Osteoblast (primary cell): ENCODE results near the gene KIF25. TPM values are rescaled to one million over a fixed set of nuclear protein-coding genes. Genes with fewer than 3 reads are reported as not detected.

Source experiments
- DNase-seq: peaks from one replicate; pipeline ENCODE4 v3.0.0; 2011; ENCODE audit warnings: low spot score, mixed read lengths; ENCODE audit not compliant: insufficient read length; ENCODE audit errors: missing footprints
- H2AFZ ChIP-seq: 2 replicates; pipeline ENCODE4 v1.6.0; 2011; ENCODE audit warnings: mild to moderate bottlenecking, low read length
- H3K27ac ChIP-seq: 2 replicates; pipeline ENCODE4 v1.5.1; 2011; ENCODE audit warnings: mild to moderate bottlenecking, low read depth, low read length, moderate library complexity
- H3K27me3 ChIP-seq: 2 replicates; pipeline ENCODE4 v1.6.0; 2012; ENCODE audit warnings: mild to moderate bottlenecking, control low read depth, inconsistent platforms, low read length, moderate library complexity; ENCODE audit not compliant: insufficient read depth
- H3K36me3 ChIP-seq: 2 replicates; pipeline ENCODE4 v1.5.1; 2011; ENCODE audit warnings: mild to moderate bottlenecking, low read length, control low read depth, moderate library complexity; ENCODE audit not compliant: insufficient read depth
- H3K4me1 ChIP-seq: 2 replicates; pipeline ENCODE4 v1.5.1; 2011; ENCODE audit warnings: mild to moderate bottlenecking, low read length, control low read depth, moderate library complexity; ENCODE audit not compliant: insufficient read depth
- H3K4me2 ChIP-seq: 2 replicates; pipeline ENCODE4 v1.6.0; 2011; ENCODE audit warnings: mild to moderate bottlenecking, low read length; ENCODE audit not compliant: insufficient read depth
- H3K4me3 ChIP-seq: fragments of 200-600 bp; sonication (generic); 3 replicates; pipeline ENCODE4 v1.5.1; 2012; ENCODE audit warnings: mild to moderate bottlenecking, low read length, inconsistent platforms; ENCODE audit not compliant: insufficient read depth
- H3K79me2 ChIP-seq: 2 replicates; pipeline ENCODE4 v1.6.0; 2012; ENCODE audit warnings: mild to moderate bottlenecking, low read length, control low read depth, inconsistent platforms; ENCODE audit not compliant: insufficient read depth
- H3K9me3 ChIP-seq: 2 replicates; pipeline ENCODE4 v1.5.1; 2011; ENCODE audit warnings: low read depth, low read length, control low read depth
- H4K20me1 ChIP-seq: 2 replicates; pipeline ENCODE4 v1.6.0; 2012; ENCODE audit warnings: mild to moderate bottlenecking, low read length, control low read depth; ENCODE audit not compliant: insufficient read depth
- CTCF ChIP-seq: IDR thresholded peaks from 2 replicates; pipeline ENCODE4 v1.5.1; 2011; ENCODE audit warnings: mild to moderate bottlenecking, low read depth, low read length, moderate library complexity; ENCODE audit errors: extremely low read depth
- total RNA-seq: library from RNA; depleted of rRNA; stranded (reverse); fragments of >200 nt; gene quantifications from 2 replicates; pipeline ENCODE4 v1.2.3, GENCODE V29; 2012

KIF25 gene
- total RNA-seq, 1 donor: not detected

DNA sequence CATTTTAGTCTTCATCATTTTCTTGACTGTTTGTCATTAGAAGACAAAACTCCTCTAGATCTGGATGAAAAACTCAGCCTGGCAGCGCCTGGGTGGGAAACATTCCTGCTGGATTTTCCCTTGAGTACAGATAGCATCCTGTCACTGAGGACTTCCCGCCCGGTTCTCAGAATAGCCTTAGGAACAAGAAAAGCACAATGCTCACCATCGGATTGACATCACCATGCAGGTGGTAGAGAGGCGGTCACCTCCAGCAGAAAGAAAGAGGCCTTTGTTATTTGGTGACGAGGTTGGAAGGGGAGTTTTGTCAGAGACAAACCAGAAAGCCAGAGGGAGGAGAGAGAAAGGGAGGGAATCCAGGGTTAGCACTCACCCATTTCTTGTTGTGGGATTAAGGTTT, 39.8 kb downstream of the KIF25 start:
- DNase-seq: peak; percentile 30
- Histone ChIP-seq H2AFZ (no peak overlapping the region), H3K79me2 (no peaks in the 10 kb centered on the region), H3K4me3 (no peak overlapping the region), H3K9me3 (peaks cover 13% of the 10 kb centered on the region), H3K4me2 (no peak overlapping the region), H3K36me3 (no peaks in the 10 kb centered on the region), H3K4me1 (peaks cover 15% of the 10 kb centered on the region), H3K27ac (no peak overlapping the region), H4K20me1 (no peaks in the 10 kb centered on the region), H3K27me3 (no peaks in the 10 kb centered on the region)
- TF ChIP-seq CTCF: no peak

GRCh38 chr6:168037856-168038255, 40.4 kb downstream of the KIF25 start:
- no peaks in the 10 kb centered on the region for H3K27me3 ChIP-seq
- H3K27ac ChIP-seq: no peak overlapping the region
- no peaks in the 10 kb centered on the region for H3K79me2 ChIP-seq
- H3K36me3 ChIP-seq: no peaks in the 10 kb centered on the region
- H3K9me3 ChIP-seq: peaks cover 13% of the 10 kb centered on the region
- H3K4me2 ChIP-seq: no peak overlapping the region
- peaks cover 10% of the 10 kb centered on the region for H3K4me1 ChIP-seq
- peak; percentile 36 for DNase-seq
- no peak for TF ChIP-seq CTCF
- H3K4me3 ChIP-seq: no peak overlapping the region
- H4K20me1 ChIP-seq: no peaks in the 10 kb centered on the region
- H2AFZ ChIP-seq: no peak overlapping the region

- Histone ChIP-seq H4K20me1 (no peaks in the 10 kb centered on the region), H3K4me3 (no peak overlapping the region), H3K79me2 (no peaks in the 10 kb centered on the region), H2AFZ (no peak overlapping the region), H3K36me3 (no peaks in the 10 kb centered on the region), H3K4me1 (peaks cover 10% of the 10 kb centered on the region), H3K4me2 (no peak overlapping the region), H3K27me3 (no peaks in the 10 kb centered on the region), H3K9me3 (peaks cover 13% of the 10 kb centered on the region), H3K27ac (no peak overlapping the region)
- no peak for TF ChIP-seq CTCF
- DNase-seq: peak; percentile 52
Measured at GRCh38 chr6:168038576-168039140, 41.2 kb downstream of the KIF25 start.

GRCh38 chr6:168039301-168039700, 41.8 kb downstream of the KIF25 start:
- Histone ChIP-seq H3K9me3 (peaks cover 13% of the 10 kb centered on the region), H2AFZ (no peak overlapping the region), H3K36me3 (no peaks in the 10 kb centered on the region), H4K20me1 (no peaks in the 10 kb centered on the region), H3K27me3 (no peaks in the 10 kb centered on the region), H3K4me3 (no peak overlapping the region), H3K79me2 (no peaks in the 10 kb centered on the region), H3K4me1 (peaks cover 10% of the 10 kb centered on the region), H3K4me2 (no peak overlapping the region), H3K27ac (no peak overlapping the region)
- no peak for TF ChIP-seq CTCF
- DNase-seq: no peak
